GM21447 (cell line): ENCODE data around the gene VWC2.
A peak's percentile ranks its signal among the peaks of the same experiment; 100 is the strongest.

Source experiments
- ATAC-seq: cut with Tn5 transposase; IDR thresholded peaks from one replicate; pipeline ENCODE4 v1.9.1; 2021; ENCODE audit not compliant: unreplicated experiment

VWC2 gene

DNA sequence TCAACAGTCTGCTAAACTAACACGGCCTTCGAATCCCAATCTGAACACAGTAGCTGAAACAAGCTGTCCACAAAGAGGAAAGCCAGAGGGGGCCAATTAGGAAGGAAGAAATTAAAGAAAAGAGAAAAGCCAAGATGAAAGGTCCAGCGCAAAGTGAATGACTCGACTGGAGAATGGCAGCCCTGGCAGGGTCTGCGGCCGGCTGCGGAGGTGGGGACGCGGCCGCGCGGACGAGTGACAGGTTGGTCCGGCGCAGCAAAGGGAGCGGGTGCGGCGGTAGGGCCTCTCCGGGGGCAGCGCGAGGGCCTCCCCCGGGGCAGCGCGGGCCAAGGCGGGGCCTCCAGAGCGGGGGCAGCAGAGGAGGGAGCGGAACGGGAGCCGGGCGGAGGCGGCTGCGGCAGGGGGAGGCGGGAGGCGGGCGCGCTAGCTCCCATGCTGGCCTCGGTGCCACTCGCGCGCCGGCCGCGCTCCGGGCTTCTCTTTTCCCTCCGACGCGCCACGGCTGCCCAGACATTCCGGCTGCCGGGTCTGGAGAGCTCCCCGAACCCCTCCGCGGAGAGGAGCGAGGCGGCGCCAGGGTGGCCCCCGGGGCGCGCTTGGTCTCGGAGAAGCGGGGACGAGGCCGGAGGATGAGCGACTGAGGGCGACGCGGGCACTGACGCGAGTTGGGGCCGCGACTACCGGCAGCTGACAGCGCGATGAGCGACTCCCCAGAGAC, at the start of gene VWC2:
Gene VWC2, plus strand, starts transcription at position 421 of the 718 bp plus-strand sequence. CDS start 1,798 bp downstream, outside the sequence.
- no peak for ATAC-seq

DNA sequence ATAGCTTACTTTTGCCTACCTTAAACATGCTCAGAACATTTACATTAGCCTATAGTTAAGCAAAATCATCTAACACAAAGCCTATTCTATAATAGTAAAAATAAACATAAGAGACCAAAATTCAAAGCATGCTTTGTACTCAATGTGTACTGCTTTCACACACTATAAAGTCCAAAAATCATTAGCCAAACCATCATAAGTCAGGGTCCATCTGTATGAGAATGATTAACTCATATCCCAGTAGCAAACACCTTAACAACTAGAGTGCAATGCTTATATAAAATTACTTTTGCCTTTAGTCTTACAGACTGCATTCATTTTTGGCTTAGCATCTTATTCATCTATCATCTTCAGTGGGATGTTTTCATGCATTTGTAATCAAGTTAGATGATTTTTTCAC, 49.4 kb upstream of the VWC2 start:
- ATAC-seq: no peak

DNA sequence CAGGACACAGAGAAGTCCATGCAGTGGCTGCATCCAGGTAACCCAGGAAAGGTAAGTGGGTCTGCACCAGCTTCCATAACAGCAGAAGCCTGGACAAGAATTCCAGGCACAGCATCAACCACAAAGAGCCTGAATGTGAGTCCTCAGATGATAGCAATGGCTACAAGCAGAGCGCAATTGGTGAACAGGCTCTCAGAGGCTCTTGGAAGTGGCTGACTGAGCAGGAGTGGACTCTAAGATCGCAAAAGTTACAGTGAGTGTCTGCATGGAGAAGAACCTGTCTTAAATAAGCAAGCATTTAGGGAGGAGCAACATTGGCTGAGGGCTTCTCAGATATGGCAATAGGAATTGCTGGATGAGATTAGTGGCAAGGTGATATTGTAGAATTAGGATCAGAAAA, 41.6 kb upstream of the VWC2 start:
- no peak for ATAC-seq

DNA sequence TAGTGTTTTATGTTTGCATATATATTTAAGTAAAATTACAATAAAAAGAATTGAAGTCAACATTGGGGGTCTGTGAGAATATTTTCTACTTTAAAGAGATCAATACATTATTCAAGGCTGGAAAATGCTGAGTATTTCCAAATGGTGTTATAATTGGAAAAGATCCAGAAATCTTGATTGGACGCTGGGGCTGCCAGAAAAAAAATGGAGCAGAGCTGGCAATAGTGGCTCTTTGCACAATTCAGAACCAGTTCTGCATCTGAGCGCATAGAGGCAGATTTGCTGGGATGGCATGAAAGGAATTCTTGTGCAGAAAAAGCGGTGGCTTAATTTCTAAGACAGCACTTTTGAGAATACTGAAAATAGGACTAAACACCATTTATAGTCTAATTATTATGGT, 10.8 kb upstream of the VWC2 start:
- ATAC-seq: no peak

DNA sequence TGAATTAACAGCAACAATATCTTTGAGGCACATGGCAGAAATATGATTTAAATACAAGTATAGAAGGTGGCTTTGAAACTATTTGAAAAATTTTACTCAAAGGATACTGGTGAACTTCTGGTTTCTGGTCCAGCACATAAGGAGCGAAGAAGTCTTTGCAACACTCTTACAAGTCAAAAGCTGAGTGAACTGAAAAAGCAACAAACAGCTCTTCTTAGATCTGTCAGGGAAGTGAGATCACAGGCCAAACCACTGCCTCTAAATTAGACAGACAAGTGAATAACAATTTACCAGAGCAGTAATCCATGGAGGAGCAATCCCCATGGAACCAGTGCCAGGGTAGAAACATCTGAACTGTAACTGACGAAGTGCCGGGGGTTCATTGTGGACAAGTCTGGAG, 9.6 kb upstream of the VWC2 start:
- ATAC-seq: no peak

DNA sequence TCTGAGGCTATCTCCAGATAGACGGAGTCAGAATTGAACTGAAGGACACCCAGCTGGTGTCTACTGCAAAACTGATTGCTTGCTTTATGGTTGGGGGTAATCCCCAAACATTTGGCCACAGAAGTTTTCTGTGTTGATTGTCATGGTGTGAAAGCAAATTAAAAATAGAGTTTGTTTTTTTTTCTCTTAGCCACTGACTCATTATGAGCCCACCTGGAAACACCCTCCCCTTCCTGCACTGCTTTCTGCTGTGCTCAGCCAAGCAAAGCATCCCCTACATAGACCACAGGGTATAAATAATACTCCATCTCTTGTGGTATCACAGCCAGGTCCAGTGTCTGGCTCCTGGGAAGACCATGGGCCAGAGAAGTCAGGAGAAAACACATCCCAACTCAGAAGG, 6.5 kb upstream of the VWC2 start:
- ATAC-seq: peak; percentile 82

GRCh38 chr7:49767719-49768118, 5.7 kb upstream of the VWC2 start:
- ATAC-seq: no peak

DNA sequence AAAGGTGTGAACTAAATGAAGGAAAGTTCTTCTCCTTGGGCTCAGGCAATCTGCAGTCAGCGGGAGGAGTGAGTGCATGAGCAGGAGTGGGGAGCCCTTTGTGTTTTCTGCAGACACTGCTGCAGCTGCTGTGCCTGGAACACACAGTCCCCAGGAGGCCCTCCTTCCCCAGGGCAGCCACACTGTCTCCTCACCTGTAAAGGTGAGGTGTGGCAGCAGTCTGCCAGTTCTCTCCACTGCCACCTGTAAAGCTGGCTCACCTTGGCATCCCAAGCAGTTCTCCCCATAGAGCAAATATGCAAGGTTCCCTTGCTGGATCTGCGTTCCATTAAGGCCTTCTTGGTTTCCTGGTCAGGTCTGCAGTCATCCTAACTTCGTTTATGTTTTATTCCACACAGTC, 5.2 kb upstream of the VWC2 start:
- no peak for ATAC-seq

DNA sequence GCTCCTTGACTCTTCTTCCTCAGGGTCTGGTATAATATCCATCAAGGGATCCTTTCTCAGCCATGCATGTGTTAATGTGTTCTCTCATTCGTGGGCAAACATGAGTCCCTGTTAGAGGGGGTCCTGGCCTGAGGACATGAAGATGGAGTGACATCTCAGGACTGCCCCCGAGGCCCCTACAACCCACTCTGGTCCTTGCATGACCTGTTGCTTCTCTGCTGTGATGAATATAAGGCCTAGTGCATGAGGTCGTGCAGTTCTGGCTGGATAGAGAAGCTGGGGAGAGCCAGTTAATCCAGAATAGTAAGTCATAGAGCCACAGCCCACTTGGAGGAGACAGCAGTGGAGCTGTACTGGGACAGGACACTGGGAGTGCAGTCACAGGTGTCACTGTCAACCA, 4.6 kb upstream of the VWC2 start:
- ATAC-seq: no peak

- no peak for ATAC-seq
Observed at GRCh38 chr7:49769285-49769857, 4.1 kb upstream of the VWC2 start.

DNA sequence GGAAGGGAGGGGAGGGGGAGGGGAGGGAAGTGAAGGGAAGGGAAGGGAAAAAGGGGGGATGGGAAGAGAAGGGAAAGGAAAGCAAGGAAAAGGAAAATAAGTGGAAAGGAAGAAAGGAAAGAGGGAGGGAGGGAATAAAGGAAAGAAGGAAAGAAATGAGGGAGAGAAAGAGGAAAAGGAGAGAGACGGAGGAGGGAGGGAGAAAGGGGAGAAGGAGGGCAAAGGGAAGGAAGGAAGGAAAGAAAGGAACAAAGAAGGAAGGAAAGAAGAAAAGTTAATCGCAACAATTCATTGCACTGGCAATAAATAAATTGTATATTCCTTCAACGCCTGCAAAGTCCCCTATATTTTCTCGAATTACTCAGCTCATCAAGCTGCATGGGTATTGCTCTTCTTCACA, 2.6 kb upstream of the VWC2 start:
- ATAC-seq: no peak

- ATAC-seq: peak; percentile 39
Observed at GRCh38 chr7:49771427-49772176, 1.8 kb upstream of the VWC2 start.

DNA sequence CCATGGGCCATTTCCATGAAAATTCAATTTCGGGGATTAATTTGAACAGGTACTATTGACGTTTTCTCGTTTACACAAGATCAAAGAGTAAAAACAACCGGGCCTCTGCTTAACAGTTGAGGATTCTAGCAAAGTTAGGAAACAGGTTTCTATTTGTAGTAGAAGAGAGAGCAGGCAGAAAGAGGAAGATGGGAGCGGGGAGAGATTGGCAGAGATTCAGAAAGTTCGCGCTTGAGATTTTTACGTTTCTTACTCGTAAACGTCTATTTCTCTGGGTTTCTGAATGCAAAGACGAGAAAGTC, 571 bp upstream of the VWC2 start:
- ATAC-seq: no peak

DNA sequence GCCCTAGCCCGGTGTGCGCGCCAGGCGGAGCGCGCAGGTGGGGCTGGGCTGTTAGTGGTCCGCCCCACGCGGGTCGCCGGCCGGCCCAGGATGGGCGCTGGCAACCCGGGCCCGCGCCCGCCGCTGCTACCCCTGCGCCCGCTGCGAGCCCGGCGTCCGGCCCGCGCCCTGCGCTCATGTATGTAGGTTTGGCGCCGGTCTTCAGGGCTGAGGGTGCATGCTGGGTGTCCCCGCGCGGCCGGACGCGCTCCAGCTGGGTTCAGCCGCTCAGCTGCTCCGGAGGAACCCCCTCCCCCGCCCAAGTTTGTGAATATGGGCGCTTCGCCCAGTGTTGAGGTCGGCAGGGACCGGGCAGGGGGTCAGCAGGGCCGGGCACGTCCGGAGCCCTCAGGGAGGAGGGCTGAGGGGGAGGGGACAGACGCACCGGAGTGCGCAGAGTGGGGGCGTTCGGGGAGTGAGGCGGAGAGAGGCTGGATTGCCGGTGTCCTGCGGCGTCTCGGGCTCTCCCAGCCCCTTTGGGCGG, 559 bp downstream of the VWC2 start:
- no peak for ATAC-seq

DNA sequence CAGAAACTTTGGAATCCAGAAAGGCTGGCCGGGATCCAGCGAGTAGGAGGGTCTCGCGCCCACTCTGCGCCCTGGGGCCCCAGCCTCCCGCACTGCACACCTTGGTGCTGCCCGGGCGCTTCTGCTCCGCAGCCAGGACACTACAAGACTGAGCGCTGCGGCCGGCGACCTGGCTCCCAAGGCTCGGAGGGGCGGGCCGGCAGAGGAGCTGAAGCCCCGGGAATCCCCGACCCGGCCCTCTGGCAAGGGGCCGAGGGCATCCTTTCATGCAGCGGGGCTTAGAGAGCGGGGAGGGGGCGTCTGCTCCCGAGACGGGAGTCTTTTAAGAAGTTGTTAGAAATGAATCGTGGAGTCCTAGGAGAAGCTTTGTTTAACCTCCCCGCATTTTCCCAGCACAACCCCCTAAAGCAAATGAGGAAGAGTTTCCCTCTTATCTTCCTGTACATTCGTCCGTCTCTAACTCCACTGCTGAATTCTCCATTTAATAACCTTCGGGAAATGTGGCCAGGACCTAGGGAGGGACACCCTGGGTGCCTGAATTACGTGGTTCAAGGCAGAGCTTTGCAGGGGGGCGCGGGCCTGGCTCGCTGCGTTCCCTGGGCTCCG, 1.1 kb downstream of the VWC2 start:
- no peak for ATAC-seq

- ATAC-seq: no peak
Observed at GRCh38 chr7:49775065-49775948, 1.9 kb downstream of the VWC2 start.

DNA sequence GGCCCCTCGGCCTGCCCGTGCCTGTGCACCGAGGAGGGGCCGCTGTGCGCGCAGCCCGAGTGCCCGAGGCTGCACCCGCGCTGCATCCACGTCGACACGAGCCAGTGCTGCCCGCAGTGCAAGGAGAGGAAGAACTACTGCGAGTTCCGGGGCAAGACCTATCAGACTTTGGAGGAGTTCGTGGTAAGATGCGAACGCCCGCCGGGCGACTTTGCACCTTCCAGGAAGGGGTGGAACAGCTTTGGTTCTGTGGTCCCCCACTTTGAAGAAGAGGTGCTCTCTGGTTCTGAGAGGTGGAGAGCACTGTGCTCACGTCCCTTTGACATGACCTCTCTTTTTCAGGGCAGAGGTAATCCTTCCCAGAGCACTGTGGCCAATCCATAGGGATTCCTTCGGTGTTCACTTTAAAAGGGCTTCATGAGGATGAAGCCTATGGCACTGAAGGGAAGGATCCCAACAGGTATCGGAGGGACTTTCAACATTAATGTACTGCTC, 2.6 kb downstream of the VWC2 start:
- no peak for ATAC-seq

GRCh38 chr7:49776994-49777393, 3.6 kb downstream of the VWC2 start:
- ATAC-seq: no peak

DNA sequence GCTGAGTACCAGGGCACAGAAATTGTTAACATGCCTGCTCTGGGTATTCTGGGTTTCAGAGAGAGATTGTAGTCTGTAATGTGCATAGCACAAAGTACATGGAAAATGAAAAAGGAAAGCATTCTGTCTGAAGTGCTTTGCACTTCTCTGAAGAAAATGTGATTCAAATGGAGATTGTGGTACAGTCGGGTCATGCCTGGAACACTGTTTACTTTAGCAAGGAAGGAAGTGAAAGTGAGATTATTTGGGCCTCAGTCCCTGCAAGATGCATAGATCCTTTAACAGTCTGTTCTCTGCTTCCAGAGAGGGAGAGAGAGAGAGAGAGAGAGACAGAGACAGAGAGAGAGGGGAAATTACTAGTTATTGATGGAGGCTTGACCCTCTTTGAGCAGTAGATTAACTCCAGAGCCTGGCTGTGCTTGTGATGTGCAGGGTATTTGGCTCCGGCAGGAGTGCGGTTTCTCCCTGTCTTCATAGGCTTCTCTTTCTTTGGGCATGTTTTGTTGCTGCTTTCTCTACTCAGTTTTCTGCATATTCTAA, 5.4 kb downstream of the VWC2 start:
- peak; percentile 53 for ATAC-seq

DNA sequence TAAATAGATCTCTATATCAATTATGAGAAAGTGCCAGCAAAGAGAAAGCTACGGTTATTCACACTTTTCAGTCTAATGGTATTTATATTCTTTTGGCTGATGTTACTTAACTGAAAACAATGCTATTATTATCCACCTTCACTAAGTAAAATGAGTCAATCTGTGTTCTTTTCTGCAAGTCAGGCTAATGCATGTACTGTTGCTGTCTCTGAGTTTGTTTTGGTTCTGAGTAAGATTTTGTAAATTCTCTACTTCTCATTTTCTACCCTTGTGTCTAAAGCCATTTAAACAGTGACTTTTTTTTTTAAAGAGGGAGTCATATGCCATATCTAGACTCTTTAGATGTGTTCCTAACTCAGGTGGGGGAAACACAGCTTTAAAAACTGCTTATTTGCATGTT, 7.5 kb downstream of the VWC2 start:
- ATAC-seq: no peak
